ENCODE data around the gene TSSK6. TPM values are rescaled to one million over a fixed set of nuclear protein-coding genes. Genes with fewer than 3 reads are reported as not detected.

The TSSK6 gene
- polyA plus RNA-seq (2013): 2.1 TPM

- Histone ChIP-seq H3K27ac (ENCODE audit: insufficient read depth in 1 of 2, low read depth in 1 of 2, low read length in 2 of 2, poor library complexity in 1 of 2, severe bottlenecking in 2 of 2) (peak within 1 kb of the TSS; percentile 64 to 85), H3K4me3 (ENCODE audit: control insufficient read depth in 1 of 7, extremely low read depth in 1 of 7, insufficient read depth in 4 of 7, low read depth in 2 of 7, low read length in 6 of 7) (peak within 1 kb of the TSS; percentile 66 to 96 (median 93)), H3K36me3 (ENCODE audit: control insufficient read depth in 4 of 4, insufficient read depth in 4 of 4, low read length in 3 of 4) (peaks cover 0 to 13% (median 9%) of the 10 kb centered on the region in 4 experiments), H3K9me3 (ENCODE audit: control extremely low read depth in 1 of 5, control insufficient read depth in 4 of 5, insufficient read depth in 2 of 5, low read depth in 1 of 5, low read length in 4 of 5) (peaks cover 0 to 3% (median 0%) of the 10 kb centered on the region in 5 experiments), H3K4me1 (ENCODE audit: control extremely low read depth in 1 of 4, control insufficient read depth in 4 of 4, insufficient read depth in 4 of 4, low read length in 3 of 4) (peaks cover 0 to 25% (median 18%) of the 10 kb centered on the region in 4 experiments), H3K27me3 (replicated peaks in 2 of 5; ENCODE audit: control insufficient read depth in 4 of 5, insufficient read depth in 5 of 5, low read length in 4 of 5) (no peaks in the 10 kb centered on the region)
- CTCF ChIA-PET: interaction anchor here (0.7 to 2.1 kb wide), 5 partner anchors 10 to 148 kb away, joined by 3 to 5 read pairs (median 3); partner anchors contain the start of gene GMIP
- 91% methylated on average over 69 of the region's 74 CpGs for WGBS (ENCODE audit: insufficient coverage)
- POLR2A ChIA-PET: no interaction called here
- DNase-seq: no peak
Observed at GRCh38 chr19:19514881-19515641, at the start of gene TSSK6. Gene TSSK6 (minus strand): TSS chr19:19515548. CDS start chr19:19515427, 121 bp downstream.

GRCh38 chr19:19563348-19563848 lies 48.0 kb upstream of the TSSK6 start:
- Histone ChIP-seq H3K4me3 (ENCODE audit: control insufficient read depth in 1 of 7, extremely low read depth in 1 of 7, insufficient read depth in 4 of 7, low read depth in 2 of 7, low read length in 6 of 7) (no peak overlapping the region), H3K36me3 (ENCODE audit: control insufficient read depth in 4 of 4, insufficient read depth in 4 of 4, low read length in 3 of 4) (no peaks in the 10 kb centered on the region), H3K4me1 (ENCODE audit: control extremely low read depth in 1 of 4, control insufficient read depth in 4 of 4, insufficient read depth in 4 of 4, low read length in 3 of 4) (peaks cover 0 to 9% (median 8%) of the 10 kb centered on the region in 4 experiments), H3K9me3 (ENCODE audit: control extremely low read depth in 1 of 5, control insufficient read depth in 4 of 5, insufficient read depth in 2 of 5, low read depth in 1 of 5, low read length in 4 of 5) (no peaks in the 10 kb centered on the region), H3K27me3 (replicated peaks in 2 of 5; ENCODE audit: control insufficient read depth in 4 of 5, insufficient read depth in 5 of 5, low read length in 4 of 5) (no peaks in the 10 kb centered on the region), H3K27ac (ENCODE audit: insufficient read depth in 1 of 2, low read depth in 1 of 2, low read length in 2 of 2, poor library complexity in 1 of 2, severe bottlenecking in 2 of 2) (no peak overlapping the region)
- CTCF ChIA-PET: interaction anchor here (1.6 kb wide), 1 partner anchor 81 kb away, joined by 4 read pairs; no protein-coding TSS in a partner anchor
- POLR2A ChIA-PET: no interaction called here
- 98% methylated on average over 14 of the region's 17 CpGs for WGBS (ENCODE audit: insufficient coverage)
- no peak for DNase-seq

DNA sequence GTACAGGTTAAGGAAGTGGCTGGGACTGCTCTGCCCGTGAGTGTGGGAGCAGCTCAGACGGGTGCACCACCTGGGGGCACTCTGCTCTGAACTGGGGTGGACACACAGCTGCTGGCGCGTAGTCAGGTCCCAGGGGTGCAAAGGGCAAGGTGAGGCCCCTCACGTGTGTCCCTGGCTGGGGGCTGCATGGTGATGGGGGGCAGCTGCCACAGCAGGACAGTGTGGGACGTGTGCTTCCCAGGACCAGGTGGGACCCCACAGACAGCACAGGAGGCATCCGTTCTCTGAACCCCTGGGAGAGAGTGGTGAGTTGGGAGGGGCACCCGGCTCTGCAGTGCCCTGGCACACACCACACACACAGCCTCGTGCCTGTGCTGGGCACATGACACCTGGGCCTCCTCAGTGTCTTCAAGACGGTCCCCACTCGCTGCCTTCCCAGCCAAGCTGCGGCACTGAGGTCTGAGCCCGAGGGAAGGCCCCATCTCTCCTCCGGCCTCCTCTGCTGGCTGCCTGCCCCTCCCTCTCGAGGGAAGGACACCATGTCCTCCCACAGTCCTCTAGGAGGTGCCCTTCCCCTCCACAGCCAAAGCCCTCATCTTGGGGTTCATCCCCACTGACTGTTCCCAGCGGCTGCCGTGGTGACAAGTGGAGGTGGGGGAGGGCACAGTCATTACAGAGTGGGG lies 47.5 kb upstream of the TSSK6 start:
- Histone ChIP-seq H3K27ac (ENCODE audit: insufficient read depth in 1 of 2, low read depth in 1 of 2, low read length in 2 of 2, poor library complexity in 1 of 2, severe bottlenecking in 2 of 2) (no peak overlapping the region), H3K9me3 (ENCODE audit: control extremely low read depth in 1 of 5, control insufficient read depth in 4 of 5, insufficient read depth in 2 of 5, low read depth in 1 of 5, low read length in 4 of 5) (no peaks in the 10 kb centered on the region), H3K27me3 (replicated peaks in 2 of 5; ENCODE audit: control insufficient read depth in 4 of 5, insufficient read depth in 5 of 5, low read length in 4 of 5) (no peaks in the 10 kb centered on the region), H3K36me3 (ENCODE audit: control insufficient read depth in 4 of 4, insufficient read depth in 4 of 4, low read length in 3 of 4) (no peaks in the 10 kb centered on the region), H3K4me1 (ENCODE audit: control extremely low read depth in 1 of 4, control insufficient read depth in 4 of 4, insufficient read depth in 4 of 4, low read length in 3 of 4) (peaks cover 0 to 9% (median 8%) of the 10 kb centered on the region in 4 experiments), H3K4me3 (ENCODE audit: control insufficient read depth in 1 of 7, extremely low read depth in 1 of 7, insufficient read depth in 4 of 7, low read depth in 2 of 7, low read length in 6 of 7) (no peak overlapping the region)
- peak in 1 of 3 donors; percentile 11 for DNase-seq
- ChIA-PET CTCF (interaction anchor here (1.6 kb wide), 1 partner anchor 82 kb away, joined by 4 read pairs; no protein-coding TSS in a partner anchor), POLR2A (no interaction called here)
- 94% methylated on average over 12 of the region's 17 CpGs for WGBS (ENCODE audit: insufficient coverage)

DNA sequence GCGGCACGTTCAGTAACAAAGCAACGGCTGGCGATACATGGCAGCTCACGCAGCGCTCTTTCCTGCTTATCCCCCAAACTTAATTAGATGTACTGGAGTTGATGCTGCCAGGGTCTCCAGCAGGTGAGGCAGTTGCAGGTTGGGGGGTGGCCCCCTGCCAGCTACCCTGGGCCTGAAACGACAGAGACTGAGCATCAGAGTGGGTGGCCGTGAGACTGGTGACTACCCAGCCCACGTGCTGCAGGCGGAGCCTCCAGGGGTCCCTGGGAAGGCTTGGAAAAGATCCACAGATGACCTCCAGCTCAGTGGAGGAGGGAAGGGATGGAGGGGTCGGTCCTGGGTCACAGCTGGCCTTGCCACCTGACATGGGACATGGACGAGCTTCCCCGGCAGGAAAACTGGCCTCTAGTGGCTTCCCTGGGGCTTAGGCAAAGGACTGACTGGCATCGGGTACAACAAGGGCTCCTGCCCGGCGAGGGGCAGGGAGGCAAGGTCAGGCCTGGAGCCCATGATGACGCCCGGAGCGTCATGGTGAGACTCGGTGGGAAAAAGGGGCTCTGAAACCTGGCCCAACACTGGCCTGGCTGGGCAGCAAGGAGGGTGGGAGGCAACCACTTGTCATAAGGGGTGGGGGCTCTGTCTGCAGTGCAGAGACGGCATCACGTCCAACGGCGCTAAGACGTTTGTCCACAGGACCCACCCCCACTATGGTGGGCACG lies 46.8 kb upstream of the TSSK6 start:
- peaks cover 0 to 9% (median 8%) of the 10 kb centered on the region in 4 experiments for H3K4me1 ChIP-seq (ENCODE audit: control extremely low read depth in 1 of 4, control insufficient read depth in 4 of 4, insufficient read depth in 4 of 4, low read length in 3 of 4)
- 96% methylated on average over 24 of the region's 26 CpGs for whole genome bisulfite sequencing (ENCODE audit: insufficient coverage)
- no peaks in the 10 kb centered on the region for H3K27me3 ChIP-seq (replicated peaks in 2 of 5; ENCODE audit: control insufficient read depth in 4 of 5, insufficient read depth in 5 of 5, low read length in 4 of 5)
- DNase-seq: no peak
- ChIA-PET CTCF (interaction anchor here (0.5 to 1.6 kb wide), 2 partner anchors 34 to 83 kb away, joined by 3 to 4 read pairs; no protein-coding TSS in a partner anchor), POLR2A (no interaction called here)
- no peak overlapping the region for H3K27ac ChIP-seq (ENCODE audit: insufficient read depth in 1 of 2, low read depth in 1 of 2, low read length in 2 of 2, poor library complexity in 1 of 2, severe bottlenecking in 2 of 2)
- H3K36me3 ChIP-seq (ENCODE audit: control insufficient read depth in 4 of 4, insufficient read depth in 4 of 4, low read length in 3 of 4): no peaks in the 10 kb centered on the region
- no peaks in the 10 kb centered on the region for H3K9me3 ChIP-seq (ENCODE audit: control extremely low read depth in 1 of 5, control insufficient read depth in 4 of 5, insufficient read depth in 2 of 5, low read depth in 1 of 5, low read length in 4 of 5)
- no peak overlapping the region for H3K4me3 ChIP-seq (ENCODE audit: control insufficient read depth in 1 of 7, extremely low read depth in 1 of 7, insufficient read depth in 4 of 7, low read depth in 2 of 7, low read length in 6 of 7)

- WGBS (ENCODE audit: insufficient coverage): 59% methylated on average over 2 of the region's 4 CpGs
- H3K9me3 ChIP-seq (ENCODE audit: control extremely low read depth in 1 of 5, control insufficient read depth in 4 of 5, insufficient read depth in 2 of 5, low read depth in 1 of 5, low read length in 4 of 5): no peaks in the 10 kb centered on the region
- DNase-seq: peak in 2 of 3 donors; percentile 44 to 57
Observed at GRCh38 chr19:19559931-19560330, 44.6 kb upstream of the TSSK6 start.

DNA sequence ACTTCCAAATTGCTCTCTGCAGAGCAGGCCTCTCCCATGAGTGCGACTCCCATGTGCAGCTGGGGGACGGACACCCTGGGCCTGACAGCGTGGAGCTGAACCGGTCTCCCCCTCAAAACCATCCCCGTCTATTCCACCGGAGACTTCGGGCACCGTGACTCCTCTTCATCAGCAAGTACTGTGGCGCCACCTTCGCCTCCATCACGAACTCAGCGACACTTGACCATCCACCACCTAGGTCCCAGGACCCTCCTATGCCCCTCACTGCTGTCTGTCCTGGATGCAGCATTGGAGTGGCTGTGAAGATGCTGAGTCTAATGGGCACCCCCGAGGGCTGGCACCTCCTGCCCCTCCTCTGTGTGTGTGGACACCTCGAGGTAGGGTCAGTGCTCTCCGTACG lies 43.3 kb upstream of the TSSK6 start:
- H3K4me3 ChIP-seq (ENCODE audit: control insufficient read depth in 1 of 7, extremely low read depth in 1 of 7, insufficient read depth in 4 of 7, low read depth in 2 of 7, low read length in 6 of 7): no peak overlapping the region
- no peaks in the 10 kb centered on the region for H3K27me3 ChIP-seq (replicated peaks in 2 of 5; ENCODE audit: control insufficient read depth in 4 of 5, insufficient read depth in 5 of 5, low read length in 4 of 5)
- no peaks in the 10 kb centered on the region for H3K9me3 ChIP-seq (ENCODE audit: control extremely low read depth in 1 of 5, control insufficient read depth in 4 of 5, insufficient read depth in 2 of 5, low read depth in 1 of 5, low read length in 4 of 5)
- ChIA-PET POLR2A (no interaction called here), CTCF (interaction anchor here (1.3 kb wide), 1 partner anchor 85 kb away, joined by 3 read pairs; the partner anchor contains the start of gene GMIP)
- 98% methylated on average over 16 of the region's 16 CpGs for WGBS (ENCODE audit: insufficient coverage)
- no peak overlapping the region for H3K27ac ChIP-seq (ENCODE audit: insufficient read depth in 1 of 2, low read depth in 1 of 2, low read length in 2 of 2, poor library complexity in 1 of 2, severe bottlenecking in 2 of 2)
- DNase-seq: no peak
- no peaks in the 10 kb centered on the region for H3K36me3 ChIP-seq (ENCODE audit: control insufficient read depth in 4 of 4, insufficient read depth in 4 of 4, low read length in 3 of 4)
- peaks cover 0 to 9% (median 8%) of the 10 kb centered on the region in 4 experiments for H3K4me1 ChIP-seq (ENCODE audit: control extremely low read depth in 1 of 4, control insufficient read depth in 4 of 4, insufficient read depth in 4 of 4, low read length in 3 of 4)

More at GRCh38 chr19:19559931-19560330, 44.6 kb upstream of the TSSK6 start:
- Histone ChIP-seq H3K27ac (ENCODE audit: insufficient read depth in 1 of 2, low read depth in 1 of 2, low read length in 2 of 2, poor library complexity in 1 of 2, severe bottlenecking in 2 of 2) (no peak overlapping the region), H3K4me1 (ENCODE audit: control extremely low read depth in 1 of 4, control insufficient read depth in 4 of 4, insufficient read depth in 4 of 4, low read length in 3 of 4) (peaks cover 0 to 9% (median 8%) of the 10 kb centered on the region in 4 experiments), H3K4me3 (ENCODE audit: control insufficient read depth in 1 of 7, extremely low read depth in 1 of 7, insufficient read depth in 4 of 7, low read depth in 2 of 7, low read length in 6 of 7) (peak overlapping the region in 1 of 7 experiments; percentile 23), H3K27me3 (replicated peaks in 2 of 5; ENCODE audit: control insufficient read depth in 4 of 5, insufficient read depth in 5 of 5, low read length in 4 of 5) (no peaks in the 10 kb centered on the region), H3K36me3 (ENCODE audit: control insufficient read depth in 4 of 4, insufficient read depth in 4 of 4, low read length in 3 of 4) (no peaks in the 10 kb centered on the region)
- CTCF ChIA-PET: interaction anchor here (1.1 to 2.0 kb wide), 3 partner anchors 9 to 22 kb away, joined by 3 to 5 read pairs (median 3); no protein-coding TSS in a partner anchor
- POLR2A ChIA-PET: no interaction called here

Measured in common myeloid progenitor, CD34-positive (primary cell).